Stimulated activated CD8-positive, alpha-beta memory T cell treated with anti-CD3 and anti-CD28 coated beads, Interleukin-4, amount 100 ng/mL, for 48 hours (primary cell): ENCODE data around the gene NME7.
"Not testable (repeated sequence)": the region's sequence is repeated elsewhere in the genome, so short reads cannot be mapped to it uniquely, and the experiment has no call there.

ENCODE experiments used
- DNase-seq: peaks from one replicate; pipeline ENCODE4 v3.0.0-alpha.2; 2020

The NME7 gene

DNA sequence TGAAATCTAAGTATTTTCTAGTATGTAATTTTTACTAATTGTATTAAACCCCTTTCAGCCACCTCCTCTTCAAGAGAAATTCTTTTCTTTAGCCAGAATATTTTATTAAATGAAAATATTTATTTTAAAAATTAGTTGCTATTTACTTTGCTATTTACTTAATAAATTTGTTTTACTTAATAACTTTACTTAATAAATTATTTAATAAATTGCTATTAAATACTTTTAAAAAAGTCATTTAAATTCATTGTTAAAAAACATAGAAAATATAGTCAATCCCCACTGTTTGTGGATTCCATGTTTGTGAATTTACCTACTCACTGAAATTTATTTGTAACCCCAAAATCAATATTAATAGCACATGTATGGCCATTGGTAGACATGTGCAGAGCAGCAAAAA, 155.5 kb downstream of the NME7 start:
- no peak for DNase-seq

GRCh38 chr1:169207797-169208520, 159.6 kb downstream of the NME7 start:
- DNase-seq = no peak

DNA sequence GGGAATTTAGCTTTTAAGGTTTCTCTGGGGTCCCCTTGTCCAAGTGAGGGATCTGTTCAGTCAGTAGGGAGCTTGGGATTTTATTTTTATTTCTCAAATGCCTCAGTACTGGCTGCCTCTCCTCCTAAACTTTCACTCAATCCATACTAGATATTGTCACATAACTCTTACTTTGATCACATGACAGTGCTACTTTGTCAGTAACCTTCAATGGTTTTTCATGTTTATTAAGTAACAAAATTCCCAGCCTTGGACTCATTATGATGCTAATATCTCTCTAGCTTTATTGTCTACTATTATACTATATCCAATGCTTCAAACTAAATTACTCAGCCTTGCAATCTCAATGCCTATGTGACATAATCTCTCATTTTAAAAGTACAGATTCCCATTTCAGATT, 163.4 kb downstream of the NME7 start:
- no peak for DNase-seq

DNA sequence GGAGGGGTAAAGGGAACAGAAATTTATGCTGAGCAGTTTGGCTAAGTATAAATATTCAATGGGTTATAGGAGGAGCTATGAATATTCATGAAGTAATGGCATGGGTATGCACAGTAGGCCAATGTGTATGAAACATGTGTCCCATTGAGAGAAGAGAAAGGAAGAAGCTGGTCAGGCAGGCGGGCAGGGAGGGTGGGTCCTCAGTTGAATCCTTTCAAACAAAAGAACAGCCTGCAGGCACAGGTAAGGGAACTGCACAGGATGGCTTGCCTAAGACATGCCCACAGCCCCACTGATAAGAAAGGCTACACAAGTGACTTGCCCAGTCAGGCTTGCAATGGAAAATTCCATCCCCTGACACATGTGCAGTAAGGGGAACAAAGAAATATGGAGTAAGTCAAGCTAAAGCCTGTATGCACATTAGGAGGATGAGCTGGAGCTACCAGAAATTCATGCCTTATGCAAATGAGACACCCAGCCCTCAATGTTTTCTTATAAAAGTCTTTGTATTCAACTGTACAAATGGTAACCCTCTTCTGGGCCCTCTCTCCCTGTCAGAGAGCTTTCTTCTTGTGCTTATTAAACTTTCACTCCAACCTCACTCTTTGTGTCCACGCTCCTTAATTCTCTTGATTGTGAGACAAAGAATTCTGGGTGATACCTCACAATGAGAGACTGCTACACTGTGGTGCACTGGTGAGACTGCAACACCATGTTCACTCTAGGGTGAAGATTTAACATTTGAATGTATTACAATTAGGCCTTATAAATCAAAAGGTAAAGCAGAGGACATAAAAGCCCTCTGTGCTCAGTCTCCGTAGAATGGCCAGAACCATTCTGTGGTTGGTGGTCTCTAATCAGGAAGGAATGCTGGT, 164.6 kb downstream of the NME7 start:
- DNase-seq = no peak

DNA sequence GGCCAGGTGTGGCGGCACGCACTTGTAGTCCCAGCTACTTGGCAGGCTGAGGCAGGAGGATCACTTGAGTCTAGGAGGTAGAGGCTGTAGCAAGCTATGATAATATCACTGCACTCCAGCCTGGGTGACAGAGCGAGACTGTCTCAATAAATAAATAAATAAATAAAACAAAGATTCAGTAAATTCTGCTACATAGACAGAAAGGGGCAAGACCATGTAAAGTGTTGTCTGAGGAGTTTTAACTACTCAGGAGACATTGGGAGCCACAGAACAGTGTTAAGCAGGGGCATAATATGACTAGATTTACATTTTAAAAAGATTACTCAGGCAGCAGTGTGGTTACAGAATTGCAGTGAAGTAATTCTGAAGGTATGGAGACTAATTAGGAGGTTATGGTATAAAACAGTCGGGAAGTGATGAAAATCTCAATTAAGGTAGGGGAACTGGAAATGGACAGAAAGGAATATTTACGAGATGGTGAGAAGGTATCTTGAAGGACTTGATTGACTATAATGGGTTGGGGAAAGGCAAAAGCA, 166.4 kb downstream of the NME7 start:
- no peak for DNase-seq

DNA sequence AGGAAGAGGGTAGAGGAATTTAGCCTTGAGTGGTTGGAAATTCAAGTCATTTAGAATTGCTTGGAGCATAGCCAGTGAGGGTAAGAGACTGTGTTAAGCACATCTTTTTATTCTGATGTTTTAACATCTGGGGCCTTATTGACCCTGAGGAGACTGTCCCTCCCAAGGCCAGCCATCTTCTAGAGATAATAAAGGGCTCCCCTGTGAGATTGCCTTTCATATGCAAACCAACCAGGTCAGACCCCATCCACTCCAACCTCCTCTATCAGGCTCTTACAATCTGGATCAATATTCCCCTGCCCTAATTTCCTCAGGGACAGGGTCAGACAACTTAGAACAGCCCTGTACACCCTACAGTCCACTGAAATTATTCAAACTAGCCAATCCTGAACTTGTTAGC, 167.3 kb downstream of the NME7 start:
- DNase-seq = no peak

GRCh38 chr1:169196581-169196980, 171.0 kb downstream of the NME7 start:
- DNase-seq = no peak

GRCh38 chr1:169196161-169196560, 171.4 kb downstream of the NME7 start:
- DNase-seq = no peak

- DNase-seq = no peak
Measured at GRCh38 chr1:169193191-169193850, 174.3 kb downstream of the NME7 start.

DNA sequence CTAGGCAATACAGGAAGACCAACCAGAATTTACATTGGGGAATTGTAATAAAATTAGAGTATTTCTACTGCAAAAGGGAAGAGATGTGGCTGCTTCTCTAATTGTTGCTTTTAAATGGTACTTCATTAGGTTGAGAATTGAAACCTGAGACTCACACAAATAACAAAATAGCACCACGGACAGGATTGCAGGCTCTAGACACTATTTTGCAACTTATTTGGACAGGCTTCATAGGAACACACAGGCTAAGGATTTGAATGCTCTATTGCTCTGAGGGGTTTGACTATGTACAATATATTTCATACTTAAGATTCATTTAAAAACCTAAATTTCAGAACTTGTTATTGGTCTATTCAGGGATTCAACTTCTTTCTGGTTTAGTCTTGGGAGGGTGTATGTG, 181.5 kb downstream of the NME7 start:
- DNase-seq = no peak

DNA sequence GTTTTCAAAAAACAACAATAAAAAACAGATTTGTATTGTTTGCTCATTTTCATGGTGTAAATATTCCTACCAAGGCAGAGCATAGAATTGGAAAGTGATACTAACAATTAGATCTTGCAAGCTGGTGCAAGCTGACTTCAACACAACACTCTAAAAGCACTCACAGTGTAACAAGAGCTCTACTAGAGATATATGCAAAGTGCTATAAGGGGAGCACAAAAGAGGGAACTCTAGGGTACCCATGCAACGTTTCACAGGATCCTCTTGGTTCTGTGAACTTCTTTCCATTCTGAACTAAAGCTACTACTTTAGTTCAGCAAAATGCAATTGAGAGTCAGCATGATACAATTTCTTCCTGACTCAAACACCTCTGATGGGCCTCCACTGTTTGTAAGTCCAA, 182.8 kb downstream of the NME7 start:
- no peak for DNase-seq

- DNase-seq = no peak
Measured at GRCh38 chr1:169180174-169180573, 187.4 kb downstream of the NME7 start.

- not testable (repeated sequence) for DNase-seq
Measured at GRCh38 chr1:169179431-169179830, 188.2 kb downstream of the NME7 start.

DNA sequence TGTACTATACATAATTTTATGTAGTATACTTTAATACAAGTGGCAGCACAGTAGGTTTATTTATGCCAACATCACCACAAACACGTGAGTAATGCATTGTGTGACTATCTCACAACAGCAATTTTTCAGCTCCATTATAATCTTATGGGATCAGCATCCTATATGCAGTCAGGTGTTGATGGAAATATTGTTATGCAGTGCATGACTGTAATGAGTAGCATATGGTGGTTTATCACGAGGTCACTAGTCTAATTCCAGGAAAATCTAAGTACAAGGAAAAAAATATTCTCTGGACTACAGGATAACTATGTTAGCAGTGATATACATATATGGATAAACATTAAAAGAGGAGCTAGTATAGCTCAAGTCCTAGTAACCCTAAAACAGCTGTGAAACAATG, 192.1 kb downstream of the NME7 start:
- DNase-seq = no peak

GRCh38 chr1:169163059-169163458, 204.5 kb downstream of the NME7 start:
- DNase-seq = no peak

DNA sequence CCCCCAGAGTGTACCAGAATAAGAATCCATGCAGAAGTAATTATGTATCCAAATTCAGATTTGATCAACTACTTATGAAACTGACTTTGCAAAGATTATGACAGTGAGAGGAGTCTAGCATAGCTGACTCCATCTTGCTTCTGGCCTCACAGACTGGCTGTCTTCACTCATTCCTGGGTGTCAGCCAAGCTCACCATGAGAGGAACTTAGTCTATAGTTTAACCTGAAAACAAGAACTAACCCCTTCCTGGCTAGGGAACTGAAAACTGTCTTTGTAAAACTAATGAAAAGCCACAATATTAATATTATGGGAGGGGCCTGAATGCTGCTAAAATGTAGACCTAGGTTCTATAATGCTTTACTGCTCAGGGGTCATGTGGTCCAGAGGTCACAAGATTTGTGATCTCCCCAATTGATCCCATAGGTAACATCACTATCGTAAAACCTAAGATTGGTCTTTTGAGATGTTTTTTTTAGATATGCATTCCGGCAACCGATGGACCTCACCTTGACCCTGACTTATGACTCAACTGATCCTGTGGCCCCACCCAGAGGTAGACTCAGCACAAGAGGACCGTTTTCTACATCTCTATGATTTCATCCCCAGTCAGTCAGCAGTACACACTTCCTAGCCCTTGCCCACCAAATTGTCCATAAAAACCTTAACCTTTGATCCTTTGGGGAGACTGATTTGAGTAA, 206.0 kb downstream of the NME7 start:
- DNase-seq = no peak

DNA sequence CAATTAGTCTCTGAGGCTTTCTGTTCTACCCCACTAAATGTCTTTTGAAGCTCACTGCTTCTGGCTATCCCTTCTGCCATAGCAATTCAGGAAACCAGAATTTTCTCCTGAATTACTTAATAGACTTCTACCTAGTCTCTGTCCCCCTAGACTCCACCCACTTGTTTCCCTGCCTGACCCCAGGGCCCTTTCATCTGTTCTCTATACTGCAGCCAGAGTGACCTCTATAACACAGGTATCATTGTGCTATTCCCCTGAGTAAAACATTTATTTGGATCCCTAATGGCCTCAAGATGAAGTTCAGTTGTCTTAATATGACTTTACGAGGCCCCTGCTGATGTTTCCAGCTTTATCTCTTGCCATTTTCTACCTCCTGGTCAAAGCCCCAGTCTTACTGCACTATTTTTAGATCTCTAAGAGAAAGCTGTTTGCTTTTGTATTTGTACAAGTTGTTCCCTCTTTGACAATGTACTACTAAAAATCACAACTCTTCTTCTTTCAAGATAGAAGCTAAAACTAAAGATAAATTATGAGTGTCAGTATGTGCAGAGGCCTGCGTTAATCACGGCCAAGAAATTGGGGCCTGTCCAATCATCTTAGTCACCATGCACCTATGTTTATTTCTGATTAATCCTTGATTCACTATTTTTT, 206.6 kb downstream of the NME7 start:
- DNase-seq = no peak

GRCh38 chr1:169156580-169156979, 211.0 kb downstream of the NME7 start:
- no peak for DNase-seq

GRCh38 chr1:169155675-169156074, 211.9 kb downstream of the NME7 start:
- DNase-seq = no peak

GRCh38 chr1:169151338-169151837, 216.2 kb downstream of the NME7 start:
- no peak for DNase-seq

- DNase-seq = no peak
Measured at GRCh38 chr1:169150641-169151337, 216.8 kb downstream of the NME7 start.
